Hematopoietic multipotent progenitor cell treated with erythropoietin and hydrocortisone succinate and interleukin-3 and kit ligand, for 17 days (in vitro differentiated cells): ENCODE measurements around the gene CCDC107.
A peak's percentile ranks its signal among the peaks of the same experiment; 100 is the strongest.
"Not testable (repeated sequence)": the region's sequence is repeated elsewhere in the genome, so short reads cannot be mapped to it uniquely, and the experiment has no call there.

Experiments used
- DNase-seq: peaks from one replicate; pipeline ENCODE4 v3.0.0-alpha.2; 2015; ENCODE audit warnings: low spot score

The CCDC107 gene, protein sequence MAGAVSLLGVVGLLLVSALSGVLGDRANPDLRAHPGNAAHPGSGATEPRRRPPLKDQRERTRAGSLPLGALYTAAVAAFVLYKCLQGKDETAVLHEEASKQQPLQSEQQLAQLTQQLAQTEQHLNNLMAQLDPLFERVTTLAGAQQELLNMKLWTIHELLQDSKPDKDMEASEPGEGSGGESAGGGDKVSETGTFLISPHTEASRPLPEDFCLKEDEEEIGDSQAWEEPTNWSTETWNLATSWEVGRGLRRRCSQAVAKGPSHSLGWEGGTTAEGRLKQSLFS

DNA sequence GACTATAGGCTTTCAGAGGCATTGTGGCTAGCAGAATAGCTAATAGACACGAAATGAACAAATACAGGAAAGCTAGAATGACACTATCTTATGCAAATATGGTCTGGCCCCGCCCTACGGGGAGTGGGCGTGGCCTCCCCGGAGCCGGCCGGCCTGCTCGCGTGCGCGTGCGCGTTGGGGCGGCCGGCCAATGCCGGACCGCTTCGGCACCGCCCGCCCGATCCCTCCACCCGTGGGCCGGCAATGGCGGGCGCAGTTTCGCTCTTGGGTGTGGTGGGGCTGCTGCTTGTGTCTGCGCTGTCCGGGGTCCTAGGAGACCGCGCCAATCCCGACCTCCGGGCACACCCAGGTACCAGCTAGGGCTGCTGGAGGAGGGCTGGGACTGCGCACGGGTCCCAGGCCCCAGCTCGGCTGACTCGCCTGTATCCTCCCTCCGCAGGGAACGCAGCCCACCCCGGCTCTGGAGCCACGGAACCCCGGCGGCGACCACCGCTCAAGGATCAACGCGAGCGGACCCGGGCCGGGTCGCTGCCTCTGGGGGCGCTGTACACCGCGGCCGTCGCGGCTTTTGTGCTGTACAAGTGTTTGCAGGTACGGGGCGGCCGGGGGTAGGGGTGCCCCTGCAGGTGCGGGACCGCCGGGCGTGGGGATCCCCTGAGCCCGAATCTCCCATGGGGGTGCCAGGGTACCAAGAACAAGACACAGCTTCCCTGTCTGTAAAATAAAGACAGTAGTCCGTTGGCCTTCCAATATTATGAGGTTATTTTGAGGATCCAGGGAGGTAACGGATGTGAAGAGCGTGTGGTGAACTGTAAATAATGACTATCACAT lies at the start of gene CCDC107:
Gene CCDC107 (plus strand): TSS at position 156 of the 831 bp plus-strand sequence. CDS start 88 bp downstream, at position 244.
- peak; percentile 97 for DNase-seq

DNA sequence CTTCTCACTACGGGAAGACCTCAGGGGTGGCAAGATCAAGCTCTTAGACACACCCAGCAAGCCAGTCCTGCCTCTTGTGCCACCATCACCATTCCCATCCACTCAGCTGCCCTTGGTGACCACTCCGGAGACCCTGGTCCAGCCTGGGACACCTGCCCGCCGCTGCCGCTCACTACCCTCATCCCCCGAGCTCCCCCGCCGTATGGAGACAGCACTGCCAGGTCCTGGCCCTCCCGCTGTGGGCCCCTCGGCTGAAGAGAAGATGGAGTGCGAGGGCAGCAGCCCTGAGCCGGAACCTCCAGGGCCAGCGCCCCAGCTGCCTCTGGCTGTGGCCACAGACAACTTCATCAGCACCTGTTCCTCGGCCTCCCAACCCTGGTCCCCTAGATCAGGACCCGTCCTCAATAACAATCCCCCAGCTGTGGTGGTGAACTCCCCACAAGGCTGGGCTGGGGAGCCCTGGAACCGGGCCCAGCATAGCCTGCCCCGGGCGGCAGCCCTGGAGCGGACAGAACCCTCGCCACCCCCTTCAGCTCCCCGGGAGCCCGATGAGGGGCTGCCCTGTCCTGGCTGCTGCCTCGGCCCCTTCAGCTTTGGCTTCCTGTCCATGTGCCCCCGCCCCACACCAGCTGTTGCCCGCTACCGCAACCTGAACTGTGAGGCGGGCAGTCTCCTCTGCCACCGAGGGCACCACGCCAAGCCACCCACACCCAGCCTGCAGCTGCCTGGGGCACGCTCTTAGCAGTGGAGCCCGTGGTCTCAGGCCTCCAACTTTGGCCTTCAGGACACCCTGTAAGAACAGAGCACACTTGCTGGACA lies 48.9 kb upstream of the CCDC107 start:
- DNase-seq, result no peak

GRCh38 chr9:35609820-35610163 lies 48.3 kb upstream of the CCDC107 start:
- DNase-seq, result no peak

DNA sequence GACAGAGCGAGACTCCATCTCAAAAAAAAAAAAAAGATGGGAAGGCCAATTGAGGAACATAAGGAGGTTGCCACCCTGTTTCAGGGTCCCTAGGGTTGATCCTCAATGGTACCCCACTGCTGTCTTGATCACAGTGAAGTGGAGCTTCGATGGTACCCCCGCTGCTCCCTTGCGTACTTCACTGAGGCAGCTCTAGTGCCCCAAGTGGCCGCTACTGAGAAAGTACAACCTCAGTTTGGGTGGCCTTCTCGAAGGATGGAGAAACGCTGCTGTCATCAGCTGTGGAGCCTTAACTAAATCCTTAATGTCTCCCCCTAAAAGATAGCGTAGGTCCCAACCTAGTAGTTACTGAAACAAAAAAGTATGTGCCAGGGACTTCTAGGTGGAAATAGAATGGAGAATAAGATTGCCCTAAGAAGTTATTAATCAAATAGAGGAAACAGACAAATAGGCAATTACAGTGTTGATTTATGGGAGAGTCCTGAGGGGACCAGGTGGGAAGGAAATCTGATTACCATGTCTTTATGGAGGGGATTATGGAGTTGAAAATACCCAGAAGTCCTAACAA lies 46.8 kb upstream of the CCDC107 start:
- peak; percentile 37 for DNase-seq

DNA sequence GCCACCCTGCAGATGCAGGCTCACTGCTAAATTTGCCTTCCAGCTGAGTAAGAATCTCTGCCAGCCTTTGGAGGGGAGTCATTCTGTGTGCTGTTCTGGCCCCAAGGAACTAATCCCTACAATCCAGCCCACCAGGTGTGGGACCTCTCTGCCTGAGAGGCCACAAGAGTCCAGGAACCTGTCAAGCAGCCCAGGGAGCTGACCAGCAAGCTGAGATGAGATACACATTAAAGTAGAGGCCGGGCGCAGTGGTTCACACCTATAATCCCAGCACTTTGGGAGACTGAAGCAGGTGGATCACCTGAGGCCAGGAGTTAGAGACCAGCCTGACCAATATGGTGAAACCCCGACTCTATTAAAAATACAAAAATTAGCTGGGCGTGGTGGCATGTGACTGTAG lies 46.0 kb upstream of the CCDC107 start:
- DNase-seq, result not testable (repeated sequence)

GRCh38 chr9:35612843-35613242 lies 45.2 kb upstream of the CCDC107 start:
- DNase-seq, result no peak

DNA sequence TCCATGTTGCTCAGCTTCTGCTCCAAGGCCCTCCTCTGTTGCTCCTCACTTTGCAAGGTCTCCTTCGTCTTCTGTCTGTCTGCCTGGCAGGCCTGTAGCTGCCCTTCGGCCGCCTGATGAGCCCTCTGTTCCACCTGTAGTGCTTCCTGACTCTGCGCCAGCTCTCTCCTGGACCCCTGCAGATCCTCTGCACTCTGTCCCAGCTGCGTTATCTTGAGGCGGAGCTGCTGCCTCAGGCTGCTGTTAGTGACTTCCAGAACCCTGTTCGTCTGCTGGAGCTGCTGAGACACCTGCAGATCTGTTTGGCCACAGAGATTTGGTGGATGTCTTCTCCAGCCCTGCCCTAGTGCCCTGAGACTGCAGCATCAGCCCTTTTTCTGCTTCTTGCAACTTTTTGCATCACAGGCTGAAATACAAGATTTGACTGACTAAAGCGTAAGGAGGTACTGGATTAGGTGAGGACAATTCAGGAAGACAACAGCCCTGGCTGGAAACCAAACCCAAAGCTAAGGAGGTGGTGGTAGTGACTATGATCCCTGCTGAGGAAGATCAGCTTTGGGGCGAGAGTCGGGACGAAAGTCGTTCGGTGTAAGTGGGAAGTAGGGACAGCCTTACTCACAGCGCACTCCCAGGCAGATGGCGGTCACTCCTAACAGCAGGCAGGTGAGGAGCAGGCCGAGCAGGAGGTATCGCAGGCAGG lies 42.0 kb upstream of the CCDC107 start:
- no peak for DNase-seq

- no peak for DNase-seq
Observed at GRCh38 chr9:35616681-35617459, 41.2 kb upstream of the CCDC107 start.

DNA sequence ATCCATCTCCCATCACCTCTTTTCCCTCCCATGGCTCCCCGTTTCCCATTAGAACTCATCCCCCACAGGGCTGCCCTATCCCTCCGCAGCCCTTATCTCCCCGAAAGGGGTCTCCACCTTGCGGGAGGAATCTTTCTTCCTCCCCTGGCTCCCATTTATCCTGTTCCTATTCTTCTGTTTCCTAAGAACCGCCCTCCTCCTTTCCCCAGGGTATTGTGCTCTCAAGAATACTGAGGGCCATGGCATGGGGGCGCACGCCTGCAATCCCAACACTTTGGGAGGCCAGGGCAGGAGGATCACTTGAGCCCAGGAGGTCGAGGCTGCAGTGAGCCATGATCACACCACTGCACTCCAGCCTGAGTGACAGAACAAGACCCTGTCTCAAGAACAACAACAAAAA lies 40.5 kb upstream of the CCDC107 start:
- DNase-seq, result no peak

DNA sequence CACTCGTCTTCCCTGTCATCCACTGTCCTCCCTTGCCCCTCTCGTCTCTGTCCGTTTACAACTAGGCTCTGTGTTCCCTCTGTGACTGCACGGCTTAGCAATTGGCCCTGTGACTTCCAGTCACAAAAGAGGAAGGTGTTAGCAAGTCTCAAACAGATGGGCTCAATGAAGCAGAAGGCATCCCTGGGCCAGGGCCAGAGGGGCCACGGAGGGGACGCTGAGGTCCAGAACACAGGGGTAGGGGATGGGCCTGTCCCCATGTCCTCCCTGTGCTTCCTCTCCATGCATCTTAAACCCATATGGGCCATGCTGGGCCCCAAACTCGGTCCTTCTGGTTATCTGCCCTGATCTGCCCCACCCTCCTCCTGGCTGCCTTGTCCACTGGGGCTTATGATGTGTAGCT lies 39.8 kb upstream of the CCDC107 start, which contains the start of gene CD72:
Gene CD72 (minus strand): TSS at position 89 of the 403 bp plus-strand sequence. CDS start 110 bp downstream, outside the sequence.
- DNase-seq, result no peak

- DNase-seq, result no peak
Observed at GRCh38 chr9:35618854-35619799, 39.0 kb upstream of the CCDC107 start.

DNA sequence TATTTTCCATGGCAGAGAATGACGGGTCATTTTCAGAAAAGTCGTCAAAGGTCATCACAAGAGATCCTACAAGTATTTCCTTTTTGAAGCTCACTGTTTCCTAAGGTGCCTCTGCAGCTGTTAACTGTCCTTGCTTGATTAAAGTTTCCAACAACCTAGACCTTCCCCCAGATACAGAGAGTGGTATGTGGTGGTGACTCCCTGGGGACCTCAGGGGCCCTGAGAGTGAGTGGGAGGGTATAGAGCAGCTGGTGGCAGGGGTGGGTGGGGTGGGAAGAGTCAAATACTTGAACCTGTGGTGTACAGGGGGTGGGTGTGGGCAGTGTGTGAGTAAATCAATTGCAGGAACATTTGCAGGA lies 38.3 kb upstream of the CCDC107 start:
- no peak for DNase-seq

- DNase-seq, result no peak
Observed at GRCh38 chr9:35627575-35627974, 30.5 kb upstream of the CCDC107 start.

DNA sequence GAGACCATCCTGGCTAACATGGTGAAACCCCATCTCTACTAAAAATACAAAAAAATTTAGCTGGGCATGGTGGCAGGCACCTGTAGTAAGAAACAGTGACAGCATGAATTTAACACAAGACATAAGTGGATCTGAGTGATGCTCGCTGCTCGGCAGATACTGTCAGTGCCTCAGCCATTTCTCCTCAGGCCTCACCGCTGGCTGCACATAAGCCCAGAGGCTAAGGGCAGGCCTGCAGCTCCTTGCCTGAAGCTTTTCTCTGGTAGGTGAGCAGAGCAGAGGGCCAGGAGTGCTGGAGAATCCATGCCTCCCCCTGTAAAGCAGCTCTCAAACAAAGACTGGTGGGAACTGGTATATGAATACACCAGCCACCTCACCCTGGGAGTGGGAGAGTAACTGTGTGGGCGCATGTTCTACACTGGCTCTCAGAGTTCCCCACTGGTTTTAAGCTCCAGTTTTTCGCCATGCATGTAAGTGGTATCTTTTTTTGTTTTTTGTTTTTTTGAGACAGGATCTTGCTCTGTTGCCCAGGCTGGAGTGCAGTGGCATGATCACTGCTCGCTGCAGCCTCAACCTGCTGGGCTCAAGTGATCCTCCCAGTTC lies 29.6 kb upstream of the CCDC107 start:
- no peak for DNase-seq

GRCh38 chr9:35629597-35629996 lies 28.5 kb upstream of the CCDC107 start:
- no peak for DNase-seq

DNA sequence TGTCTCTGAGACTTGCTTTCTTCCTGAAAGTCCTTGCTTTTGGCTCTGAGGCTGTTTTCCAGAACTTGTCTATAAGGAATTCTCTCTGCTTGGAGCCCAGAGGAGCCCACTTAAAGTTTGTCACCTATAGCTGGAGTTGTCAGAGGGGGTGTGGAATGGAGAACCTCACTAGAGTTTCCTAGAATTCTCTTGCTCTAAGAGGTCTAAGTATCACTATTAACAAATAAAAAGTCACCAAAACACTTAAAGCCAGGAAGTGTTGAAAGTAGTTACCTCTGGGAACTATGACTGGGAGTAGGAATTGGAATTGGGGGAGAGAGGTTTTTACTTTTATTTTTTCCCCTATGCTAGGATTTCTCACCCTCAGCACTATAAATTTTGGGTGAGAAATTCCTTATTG lies 22.4 kb upstream of the CCDC107 start:
- no peak for DNase-seq

- no peak for DNase-seq
Observed at GRCh38 chr9:35636135-35636876, 21.8 kb upstream of the CCDC107 start.

GRCh38 chr9:35636877-35637246 lies 21.2 kb upstream of the CCDC107 start:
- DNase-seq, result not testable (repeated sequence)
